Mucosa of descending colon (tissue), 3 donors: ENCODE measurements around the gene KIF5C. TPM values are rescaled to one million over a fixed set of nuclear protein-coding genes. Genes with fewer than 3 reads are reported as not detected.
"Not testable (repeated sequence)": the region's sequence is repeated elsewhere in the genome, so short reads cannot be mapped to it uniquely, and the experiment has no call there.

ENCODE experiments used
- ATAC-seq: fragments of 200-7000 bp; cut with Tn5 transposase; one replicate; pipeline ENCODE4 v1.9.1; 2020; ENCODE audit warnings: mild to moderate bottlenecking, moderate library complexity
- DNase-seq, 3 donors: peaks; one replicate each; pipeline ENCODE4 v3.0.0-alpha.2; 2020
- H3K36me3 ChIP-seq: fragments of 200-600 bp; one replicate; pipeline ENCODE4 v1.8.0; 2021; ENCODE audit warnings: low read depth, mild to moderate bottlenecking
- H3K4me1 ChIP-seq: fragments of 200-600 bp; one replicate; pipeline ENCODE4 v1.8.0; 2021; ENCODE audit warnings: low read depth, mild to moderate bottlenecking
- H3K4me3 ChIP-seq: fragments of 200-600 bp; one replicate; pipeline ENCODE4 v1.8.0; 2021; ENCODE audit warnings: mild to moderate bottlenecking
- H3K9me3 ChIP-seq: fragments of 200-600 bp; one replicate; pipeline ENCODE4 v1.8.0; 2021; ENCODE audit warnings: mild to moderate bottlenecking
- CTCF ChIP-seq: fragments of 200-600 bp; IDR thresholded peaks from one replicate; pipeline ENCODE4 v1.8.0; 2022; ENCODE audit warnings: antibody characterized with exemption, mild to moderate bottlenecking
- intact Hi-C, 2 donors: fragments of 100-400 bp; cut with DNase I in 1 of 2; cut with micrococcal nuclease in 1 of 2; formaldehyde crosslinking; loops; one replicate each; pipeline versions ENCODE4 v1.11.0 to v1.11.1; 2022; cut with DNase I, micrococcal nuclease
- total RNA-seq, 3 donors: library from RNA; stranded (reverse); fragmentation: NEBNext Ultra II Directional in 2 of 3; extraction: Animal tissue kit (Norgen Biotek cat#: 25700) in 2 of 3; gene quantifications; one replicate each; pipeline versions ENCODE4 v1.2.1 to v1.2.4, GENCODE V29; 2021 to 2023
- donor health status: DM: no; HTN: no; CAD: no; lungs with moderate emphysema.
- donor health status: DM: no; HTN: no; CAD: no.
- donor health status: DM: no; HTN: yes; CAD: no.

The KIF5C gene
- total RNA-seq, 3 donors from 2014 or later, result 1.5 to 11.0 (median 2.5) TPM

GRCh38 chr2:148978026-148978685 lies 103.1 kb downstream of the KIF5C start:
- Histone ChIP-seq H3K36me3 (no peaks in the 10 kb centered on the region), H3K4me1 (no peaks in the 10 kb centered on the region), H3K4me3 (no peak overlapping the region), H3K9me3 (no peaks in the 10 kb centered on the region)
- intact Hi-C loops, result no loop called here
- no peak for TF ChIP-seq CTCF
- ATAC-seq (no peak), DNase-seq (no peak)

DNA sequence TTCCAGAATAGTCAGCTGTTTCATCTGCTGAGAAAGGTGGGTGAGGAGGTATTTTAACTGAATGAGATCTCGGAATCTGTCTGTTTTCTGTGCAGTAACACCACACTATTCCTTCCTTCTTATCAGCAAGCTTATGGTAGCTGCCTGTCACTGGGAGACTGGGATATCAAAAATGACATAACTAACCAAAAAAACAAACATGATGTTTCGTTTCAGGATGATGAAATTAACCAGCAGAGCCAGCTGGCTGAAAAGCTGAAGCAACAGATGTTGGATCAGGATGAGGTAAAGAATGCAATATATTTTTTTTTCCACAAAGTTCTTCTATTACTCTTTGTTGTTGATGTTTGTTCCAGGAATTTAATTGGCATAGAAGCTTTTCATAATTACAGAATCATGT lies 103.7 kb downstream of the KIF5C start:
- intact Hi-C loops, result no loop called here
- TF ChIP-seq CTCF, result no peak
- H3K4me3 ChIP-seq, result no peak overlapping the region
- ATAC-seq (no peak), DNase-seq (no peak)
- no peaks in the 10 kb centered on the region for H3K36me3 ChIP-seq
- H3K4me1 ChIP-seq, result no peaks in the 10 kb centered on the region
- H3K9me3 ChIP-seq, result no peaks in the 10 kb centered on the region

- intact Hi-C loops, result no loop called here
- H3K4me1 ChIP-seq, result no peaks in the 10 kb centered on the region
- ATAC-seq (no peak), DNase-seq (no peak)
- no peak for TF ChIP-seq CTCF
- no peak overlapping the region for H3K4me3 ChIP-seq
- no peaks in the 10 kb centered on the region for H3K36me3 ChIP-seq
- no peaks in the 10 kb centered on the region for H3K9me3 ChIP-seq
Observed at GRCh38 chr2:148979164-148979918, 104.3 kb downstream of the KIF5C start.

- H3K9me3 ChIP-seq, result no peaks in the 10 kb centered on the region
- ATAC-seq, result no peak
- intact Hi-C loops, result no loop called here
- no peaks in the 10 kb centered on the region for H3K36me3 ChIP-seq
- H3K4me1 ChIP-seq, result no peaks in the 10 kb centered on the region
- H3K4me3 ChIP-seq, result no peak overlapping the region
- no peak for TF ChIP-seq CTCF
- no peak for DNase-seq
Observed at GRCh38 chr2:148979919-148980277, 104.9 kb downstream of the KIF5C start.

DNA sequence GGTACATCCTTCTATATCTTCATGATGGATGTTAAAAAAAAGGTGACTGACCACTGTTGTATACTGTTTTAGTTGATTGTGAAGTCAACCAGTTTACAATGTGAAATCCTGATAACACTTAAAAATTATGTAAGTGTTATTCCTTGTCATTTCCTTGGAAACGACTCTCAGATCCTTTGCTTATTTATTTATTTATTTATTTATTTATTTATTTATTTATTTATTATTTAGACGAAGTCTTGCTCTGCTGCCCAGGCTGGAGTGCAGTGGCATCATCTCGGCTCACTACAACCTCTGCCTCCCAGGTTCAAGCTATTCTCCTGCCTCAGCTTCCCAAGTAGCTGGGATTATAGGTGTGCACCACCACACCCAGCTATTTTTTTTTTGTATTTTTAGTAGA lies 105.5 kb downstream of the KIF5C start:
- H3K9me3 ChIP-seq, ATAC-seq, intact Hi-C loops, H3K36me3 ChIP-seq, H3K4me1 ChIP-seq, H3K4me3 ChIP-seq, DNase-seq: not testable (repeated sequence)

- TF ChIP-seq CTCF, result no peak
- no peak for ATAC-seq
- H3K4me1 ChIP-seq, result no peaks in the 10 kb centered on the region
- no peaks in the 10 kb centered on the region for H3K36me3 ChIP-seq
- intact Hi-C loops, result no loop called here
- H3K4me3 ChIP-seq, result no peak overlapping the region
- H3K9me3 ChIP-seq, result no peaks in the 10 kb centered on the region
- no peak for DNase-seq
Observed at GRCh38 chr2:148981324-148981723, 106.3 kb downstream of the KIF5C start.
